ENCODE data around the gene PLEKHA7. TPM values are rescaled to one million over a fixed set of nuclear protein-coding genes. Genes with fewer than 3 reads are reported as not detected.

Gene PLEKHA7
- total RNA-seq, 1 donor from 2014 or later = 15.6 TPM

GRCh38 chr11:16809886-16810668, 204.1 kb downstream of the PLEKHA7 start:
- Mint-ChIP-seq H3K4me3 (ENCODE audit: unreplicated experiment) (no peak overlapping the region), H3K27me3 (ENCODE audit: unreplicated experiment) (no peaks in the 10 kb centered on the region), H3K9me3 (ENCODE audit: unreplicated experiment) (no peaks in the 10 kb centered on the region), H3K4me1 (ENCODE audit: unreplicated experiment) (no peaks in the 10 kb centered on the region), H3K27ac (ENCODE audit: unreplicated experiment) (no peak overlapping the region), H3K36me3 (ENCODE audit: unreplicated experiment) (peaks cover 6% of the 10 kb centered on the region)
- DNase-seq (ENCODE audit: extremely low spot score, unreplicated experiment) = no peak
- no peak for TF ChIP-seq CTCF (IDR thresholded peaks at IDR 0.05)

- no peaks in the 10 kb centered on the region for H3K9me3 Mint-ChIP-seq (ENCODE audit: unreplicated experiment)
- H3K27me3 Mint-ChIP-seq (ENCODE audit: unreplicated experiment) = no peaks in the 10 kb centered on the region
- H3K36me3 Mint-ChIP-seq (ENCODE audit: unreplicated experiment) = peaks cover 9% of the 10 kb centered on the region
- H3K4me1 Mint-ChIP-seq (ENCODE audit: unreplicated experiment) = no peaks in the 10 kb centered on the region
- no peak for DNase-seq (ENCODE audit: extremely low spot score, unreplicated experiment)
- H3K27ac Mint-ChIP-seq (ENCODE audit: unreplicated experiment) = no peak overlapping the region
- TF ChIP-seq CTCF (IDR thresholded peaks at IDR 0.05) = no peak
- H3K4me3 Mint-ChIP-seq (ENCODE audit: unreplicated experiment) = no peak overlapping the region
Measured at GRCh38 chr11:16807306-16807705, 206.9 kb downstream of the PLEKHA7 start.

GRCh38 chr11:16806791-16807190, 207.4 kb downstream of the PLEKHA7 start:
- no peak for DNase-seq (ENCODE audit: extremely low spot score, unreplicated experiment)
- H3K27ac Mint-ChIP-seq (ENCODE audit: unreplicated experiment) = no peak overlapping the region

GRCh38 chr11:16805938-16806337, 208.3 kb downstream of the PLEKHA7 start:
- Mint-ChIP-seq H3K36me3 (ENCODE audit: unreplicated experiment) (peaks cover 9% of the 10 kb centered on the region), H3K4me3 (ENCODE audit: unreplicated experiment) (no peak overlapping the region), H3K27ac (ENCODE audit: unreplicated experiment) (no peak overlapping the region), H3K27me3 (ENCODE audit: unreplicated experiment) (no peaks in the 10 kb centered on the region), H3K4me1 (ENCODE audit: unreplicated experiment) (no peaks in the 10 kb centered on the region), H3K9me3 (ENCODE audit: unreplicated experiment) (no peaks in the 10 kb centered on the region)
- DNase-seq (ENCODE audit: extremely low spot score, unreplicated experiment) = no peak
- TF ChIP-seq CTCF (IDR thresholded peaks at IDR 0.05) = no peak

More at GRCh38 chr11:16806791-16807190, 207.4 kb downstream of the PLEKHA7 start:
- no peak for TF ChIP-seq CTCF (IDR thresholded peaks at IDR 0.05)
- Mint-ChIP-seq H3K9me3 (ENCODE audit: unreplicated experiment) (no peaks in the 10 kb centered on the region), H3K4me3 (ENCODE audit: unreplicated experiment) (no peak overlapping the region), H3K36me3 (ENCODE audit: unreplicated experiment) (peaks cover 9% of the 10 kb centered on the region), H3K4me1 (ENCODE audit: unreplicated experiment) (no peaks in the 10 kb centered on the region), H3K27me3 (ENCODE audit: unreplicated experiment) (no peaks in the 10 kb centered on the region)

GRCh38 chr11:16804104-16804947, 209.9 kb downstream of the PLEKHA7 start:
- no peak for TF ChIP-seq CTCF (IDR thresholded peaks at IDR 0.05)
- Mint-ChIP-seq H3K27me3 (ENCODE audit: unreplicated experiment) (no peaks in the 10 kb centered on the region), H3K27ac (ENCODE audit: unreplicated experiment) (no peak overlapping the region), H3K4me1 (ENCODE audit: unreplicated experiment) (no peaks in the 10 kb centered on the region), H3K9me3 (ENCODE audit: unreplicated experiment) (no peaks in the 10 kb centered on the region), H3K36me3 (ENCODE audit: unreplicated experiment) (peaks cover 13% of the 10 kb centered on the region), H3K4me3 (ENCODE audit: unreplicated experiment) (no peak overlapping the region)
- DNase-seq (ENCODE audit: extremely low spot score, unreplicated experiment) = no peak
